Neutrophil (primary cell): Measurements from ENCODE around the gene KPNA4.

ENCODE experiments used
- H3K27ac ChIP-seq: fragments of 200-600 bp; sonication (generic); 2 replicates; pipeline ENCODE4 v1.5.1; 2016; ENCODE audit warnings: mild to moderate bottlenecking, moderate library complexity
- H3K27me3 ChIP-seq: fragments of 200-600 bp; sonication (generic); 2 replicates; pipeline ENCODE4 v1.6.0; 2016; ENCODE audit warnings: mild to moderate bottlenecking
- H3K36me3 ChIP-seq: fragments of 200-600 bp; sonication (generic); 2 replicates; pipeline ENCODE4 v1.5.1; 2017
- H3K4me1 ChIP-seq, 2 experiments: fragments of 200-600 bp in 1 of 2; sonication (generic) in 1 of 2; 1 replicate in 1 of 2; 2 replicates in 1 of 2; pipeline versions ENCODE4 v1.5.1 to v1.6.1; 2013 to 2016; ENCODE audit warnings: low read depth in 1 of 2, low read length in 1 of 2, mild to moderate bottlenecking in 1 of 2, moderate library complexity in 1 of 2; ENCODE audit not compliant: control insufficient read depth in 1 of 2, insufficient read depth in 1 of 2
- H3K4me3 ChIP-seq, 2 experiments: fragments of 200-600 bp in 1 of 2; sonication (generic) in 1 of 2; 1 replicate in 1 of 2; 2 replicates in 1 of 2; pipeline ENCODE4 v1.5.1; 2013 to 2016; ENCODE audit warnings: low read depth in 1 of 2, low read length in 1 of 2, mild to moderate bottlenecking in 1 of 2, moderate library complexity in 1 of 2
- H3K9me3 ChIP-seq: fragments of 200-600 bp; sonication (generic); 2 replicates; pipeline ENCODE4 v1.5.1; 2016
- CTCF ChIP-seq: fragments of 200-600 bp; sonication (generic); IDR thresholded peaks from 2 replicates; pipeline ENCODE4 v1.5.1; 2016; ENCODE audit warnings: antibody characterized with exemption

Gene KPNA4

GRCh38 chr3:160565442-160566403, at the start of gene KPNA4:
KPNA4 (minus strand) TSS chr3:160565571; CDS start chr3:160565282, 289 bp downstream.
- Histone ChIP-seq H3K9me3 (no peaks in the 10 kb centered on the region), H3K36me3 (peaks cover 4% of the 10 kb centered on the region), H3K4me1 (peaks cover 50 to 60% of the 10 kb centered on the region in 2 experiments), H3K27me3 (no peaks in the 10 kb centered on the region), H3K4me3 (peak within 1 kb of the TSS; percentile 77 to 78), H3K27ac (peak within 1 kb of the TSS; percentile 96)
- peak; percentile 38 for TF ChIP-seq CTCF

GRCh38 chr3:160613661-160614060, 48.3 kb upstream of the KPNA4 start:
- no peaks in the 10 kb centered on the region for H3K4me1 ChIP-seq
- no peaks in the 10 kb centered on the region for H3K36me3 ChIP-seq
- no peaks in the 10 kb centered on the region for H3K9me3 ChIP-seq
- H3K27me3 ChIP-seq = no peaks in the 10 kb centered on the region
- no peak for TF ChIP-seq CTCF
- H3K4me3 ChIP-seq = no peak overlapping the region
- H3K27ac ChIP-seq = no peak overlapping the region

GRCh38 chr3:160612386-160613075, 47.2 kb upstream of the KPNA4 start:
- no peak for TF ChIP-seq CTCF
- H3K4me1 ChIP-seq = no peaks in the 10 kb centered on the region
- H3K27ac ChIP-seq = no peak overlapping the region
- no peaks in the 10 kb centered on the region for H3K36me3 ChIP-seq
- no peak overlapping the region for H3K4me3 ChIP-seq
- no peaks in the 10 kb centered on the region for H3K27me3 ChIP-seq
- no peaks in the 10 kb centered on the region for H3K9me3 ChIP-seq

GRCh38 chr3:160611141-160611540, 45.8 kb upstream of the KPNA4 start:
- Histone ChIP-seq H3K9me3 (no peaks in the 10 kb centered on the region), H3K4me1 (no peaks in the 10 kb centered on the region), H3K27me3 (no peaks in the 10 kb centered on the region), H3K27ac (no peak overlapping the region), H3K36me3 (no peaks in the 10 kb centered on the region), H3K4me3 (no peak overlapping the region)
- TF ChIP-seq CTCF = no peak

- Histone ChIP-seq H3K9me3 (no peaks in the 10 kb centered on the region), H3K36me3 (no peaks in the 10 kb centered on the region), H3K4me3 (no peak overlapping the region), H3K27ac (no peak overlapping the region), H3K4me1 (no peaks in the 10 kb centered on the region), H3K27me3 (no peaks in the 10 kb centered on the region)
- TF ChIP-seq CTCF = no peak
Measured at GRCh38 chr3:160608870-160609269, 43.5 kb upstream of the KPNA4 start.
